Mesothelial cell of epicardium (in vitro differentiated cells): ENCODE results near the gene BAHCC1. TPM values are rescaled to one million over a fixed set of nuclear protein-coding genes. Genes with fewer than 3 reads are reported as not detected.
"Not testable (repeated sequence)": the region's sequence is repeated elsewhere in the genome, so short reads cannot be mapped to it uniquely, and the experiment has no call there.

Experiments used
- DNase-seq, 2 experiments: peaks; one replicate each; pipeline ENCODE4 v3.0.0; 2021; ENCODE audit warnings: low spot score in 2 of 2; ENCODE audit not compliant: unreplicated experiment in 2 of 2
- H3K27ac Mint-ChIP-seq: 2 replicates; pipeline ENCODE4 v1.8.0; 2021; ENCODE audit warnings: mixed read lengths
- H3K27me3 Mint-ChIP-seq: 2 replicates; pipeline ENCODE4 v1.8.0; 2021; ENCODE audit warnings: low read depth, mixed read lengths
- H3K36me3 Mint-ChIP-seq: 2 replicates; pipeline ENCODE4 v1.8.0; 2021; ENCODE audit warnings: mixed read lengths
- H3K4me1 Mint-ChIP-seq: 2 replicates; pipeline ENCODE4 v1.8.0; 2021; ENCODE audit warnings: mixed read lengths
- H3K4me3 Mint-ChIP-seq: 2 replicates; pipeline ENCODE4 v1.8.0; 2021; ENCODE audit warnings: mild to moderate bottlenecking, moderate library complexity, mixed read lengths
- H3K9me3 Mint-ChIP-seq: 2 replicates; pipeline ENCODE4 v1.8.0; 2021; ENCODE audit warnings: mixed read lengths
- CTCF ChIP-seq: fragments of 200-600 bp; sonication (generic); IDR thresholded peaks from one replicate; pipeline ENCODE4 v1.5.0; 2021; ENCODE audit warnings: antibody characterized with exemption; ENCODE audit not compliant: unreplicated experiment
- total RNA-seq: library from RNA; stranded (reverse); gene quantifications from 3 replicates; pipeline ENCODE4 v1.2.1, GENCODE V29; 2021

Gene BAHCC1
- total RNA-seq, 1 donor from 2014 or later = 34.9 TPM

GRCh38 chr17:81359218-81359617 is 36.0 kb upstream of the BAHCC1 start:
- Mint-ChIP-seq H3K36me3 (no peaks in the 10 kb centered on the region), H3K4me3 (no peak overlapping the region), H3K4me1 (peaks cover 31% of the 10 kb centered on the region), H3K27ac (no peak overlapping the region), H3K27me3 (peaks cover 2% of the 10 kb centered on the region), H3K9me3 (no peaks in the 10 kb centered on the region)
- no peak for DNase-seq
- no peak for TF ChIP-seq CTCF

- H3K4me3 Mint-ChIP-seq, DNase-seq, H3K27me3 Mint-ChIP-seq, H3K36me3 Mint-ChIP-seq, H3K9me3 Mint-ChIP-seq: not testable (repeated sequence)
- H3K4me1 Mint-ChIP-seq = peaks cover 46% of the 10 kb centered on the region
- peak overlapping the region; percentile 21 for H3K27ac Mint-ChIP-seq
Measured at GRCh38 chr17:81362001-81362400, 33.3 kb upstream of the BAHCC1 start.

GRCh38 chr17:81364278-81365147 is 30.7 kb upstream of the BAHCC1 start:
- no peaks in the 10 kb centered on the region for H3K9me3 Mint-ChIP-seq
- no peak overlapping the region for H3K4me3 Mint-ChIP-seq
- H3K27ac Mint-ChIP-seq = no peak overlapping the region
- H3K36me3 Mint-ChIP-seq = no peaks in the 10 kb centered on the region
- H3K27me3 Mint-ChIP-seq = peaks cover 3% of the 10 kb centered on the region
- TF ChIP-seq CTCF = no peak
- no peak for DNase-seq
- peaks cover 37% of the 10 kb centered on the region for H3K4me1 Mint-ChIP-seq

GRCh38 chr17:81365148-81365600 is 30.1 kb upstream of the BAHCC1 start:
- Mint-ChIP-seq H3K4me1 (peaks cover 33% of the 10 kb centered on the region), H3K4me3 (peak overlapping the region; percentile 52), H3K36me3 (no peaks in the 10 kb centered on the region), H3K27ac (peak overlapping the region; percentile 53), H3K9me3 (no peaks in the 10 kb centered on the region), H3K27me3 (peaks cover 3% of the 10 kb centered on the region)
- TF ChIP-seq CTCF = no peak
- no peak for DNase-seq

GRCh38 chr17:81365601-81366585 is 29.4 kb upstream of the BAHCC1 start:
- peaks cover 28% of the 10 kb centered on the region for H3K4me1 Mint-ChIP-seq
- peak overlapping the region; percentile 52 for H3K4me3 Mint-ChIP-seq
- no peaks in the 10 kb centered on the region for H3K36me3 Mint-ChIP-seq
- peaks cover 3% of the 10 kb centered on the region for H3K27me3 Mint-ChIP-seq
- no peak for DNase-seq
- no peaks in the 10 kb centered on the region for H3K9me3 Mint-ChIP-seq
- H3K27ac Mint-ChIP-seq = peak overlapping the region; percentile 53
- TF ChIP-seq CTCF = no peak
